COR-L47 (cell line): Measurements from ENCODE around the gene BABAM2.
"Not testable (repeated sequence)": the region's sequence is repeated elsewhere in the genome, so short reads cannot be mapped to it uniquely, and the experiment has no call there.

ENCODE experiments used
- DNase-seq: peaks from one replicate; lab custom pipeline; 2025; lab: John Stamatoyannopoulos, UW

Gene BABAM2

DNA sequence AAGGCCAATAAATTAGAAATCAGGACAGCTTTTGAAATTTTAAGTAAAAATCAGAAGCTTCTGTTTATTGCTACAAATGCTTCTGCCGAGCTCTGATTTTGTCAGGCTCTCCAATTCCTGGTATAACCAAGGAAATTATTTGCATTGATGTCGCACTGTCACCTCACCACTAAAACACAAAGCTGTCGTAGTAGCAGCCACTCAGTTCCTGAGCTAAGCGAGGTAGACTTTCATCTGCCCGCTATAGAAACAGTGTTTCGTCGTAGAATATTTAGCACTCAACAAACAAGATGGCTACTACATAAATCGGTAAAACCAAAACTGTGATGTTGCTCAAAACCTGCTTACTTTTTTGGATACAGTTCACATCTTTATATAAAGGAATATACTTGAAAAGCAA, 360.8 kb downstream of the BABAM2 start:
- no peak for DNase-seq

DNA sequence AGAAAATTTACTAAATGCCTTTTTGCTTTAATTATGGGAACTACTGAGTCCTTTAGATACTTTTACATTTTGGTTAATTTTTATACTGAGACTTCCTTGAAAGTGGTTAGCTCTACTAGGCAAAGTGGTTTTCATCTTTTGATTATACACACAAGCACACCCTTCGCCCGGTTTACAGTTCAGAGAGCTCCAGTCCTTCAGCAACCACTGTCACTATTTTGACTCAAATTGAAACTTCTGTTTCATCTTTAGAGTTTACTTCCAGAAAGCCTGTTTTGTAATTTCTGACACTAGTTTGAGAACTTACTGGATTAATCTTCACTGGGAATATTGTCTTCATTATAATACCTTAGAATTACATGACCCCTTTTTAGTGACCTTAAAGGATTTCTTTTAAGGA, 361.8 kb downstream of the BABAM2 start:
- no peak for DNase-seq

DNA sequence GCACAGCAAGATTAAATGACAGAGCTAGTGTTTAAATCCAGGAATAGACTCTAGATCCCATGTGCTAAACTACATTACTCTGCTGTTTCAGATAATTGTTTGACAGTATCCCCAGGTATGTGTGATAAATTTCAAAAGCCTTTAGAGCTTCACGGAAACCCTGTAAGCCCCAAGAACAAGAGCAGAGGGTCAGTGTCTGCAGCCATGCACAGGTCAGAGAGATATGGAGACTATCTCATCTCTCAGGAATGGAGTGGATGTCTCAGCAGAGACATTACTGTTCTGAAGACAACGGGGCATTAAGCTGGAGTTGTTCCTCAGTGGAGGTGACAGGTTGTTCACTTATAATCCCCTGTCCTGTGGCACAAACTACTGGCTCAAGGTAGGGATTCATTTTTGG, 363.0 kb downstream of the BABAM2 start:
- no peak for DNase-seq

DNA sequence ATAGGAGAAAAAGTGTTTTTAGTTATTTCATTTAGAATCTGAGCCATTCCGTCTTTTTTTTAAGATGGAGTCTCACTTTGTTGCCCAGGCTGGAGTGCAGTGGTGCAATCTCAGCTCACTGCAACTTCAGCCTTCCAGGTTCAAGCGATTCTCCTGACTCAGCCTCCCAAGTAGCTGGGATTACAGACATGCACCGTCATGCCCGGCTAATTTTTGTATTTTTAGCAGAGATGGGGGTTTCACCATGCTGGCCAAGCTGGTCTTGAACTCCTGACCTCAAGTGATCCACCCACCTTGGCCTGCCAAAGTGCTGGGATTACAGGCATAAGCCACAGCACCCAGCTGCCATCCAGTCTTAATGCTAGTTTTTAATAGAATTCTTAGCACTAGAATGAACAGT, 364.7 kb downstream of the BABAM2 start:
- not testable (repeated sequence) for DNase-seq

DNA sequence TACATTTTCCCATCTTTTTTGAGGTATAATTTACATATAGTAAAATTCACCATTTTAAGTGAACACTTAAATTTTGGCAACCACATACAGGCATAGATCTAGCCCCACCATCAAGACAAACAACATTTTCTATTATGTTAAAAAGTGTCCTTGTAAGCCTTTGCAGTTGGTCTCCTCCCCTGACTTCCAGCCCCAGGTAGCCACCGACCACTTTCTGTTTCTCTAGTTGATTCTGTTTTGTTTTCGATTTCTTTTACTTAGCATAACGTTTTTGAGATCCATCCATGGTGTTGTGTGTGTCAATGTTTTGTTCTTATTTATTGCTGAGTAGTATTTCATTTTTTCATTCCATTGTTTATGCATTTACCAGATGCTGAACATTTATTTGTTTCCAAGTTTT, 366.7 kb downstream of the BABAM2 start:
- no peak for DNase-seq

DNA sequence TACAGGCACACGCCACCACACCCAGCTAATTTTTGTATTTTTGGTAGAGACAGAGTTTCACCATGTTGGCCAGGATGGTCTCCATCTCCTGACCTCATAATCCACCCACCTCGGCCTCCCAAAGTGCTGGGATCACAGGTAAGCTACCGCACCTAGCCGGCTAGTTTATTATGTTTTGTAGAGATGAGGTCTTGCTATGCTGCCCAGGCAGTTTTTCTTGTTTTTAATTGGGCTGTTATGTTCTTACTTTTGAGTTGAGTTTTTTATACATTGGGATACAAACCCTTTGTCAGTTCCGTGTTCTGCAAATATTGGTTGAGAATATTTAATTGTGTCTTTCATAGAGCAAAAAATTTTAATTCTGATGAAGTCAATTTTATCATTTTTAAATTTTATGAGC, 368.7 kb downstream of the BABAM2 start:
- not testable (repeated sequence) for DNase-seq

DNA sequence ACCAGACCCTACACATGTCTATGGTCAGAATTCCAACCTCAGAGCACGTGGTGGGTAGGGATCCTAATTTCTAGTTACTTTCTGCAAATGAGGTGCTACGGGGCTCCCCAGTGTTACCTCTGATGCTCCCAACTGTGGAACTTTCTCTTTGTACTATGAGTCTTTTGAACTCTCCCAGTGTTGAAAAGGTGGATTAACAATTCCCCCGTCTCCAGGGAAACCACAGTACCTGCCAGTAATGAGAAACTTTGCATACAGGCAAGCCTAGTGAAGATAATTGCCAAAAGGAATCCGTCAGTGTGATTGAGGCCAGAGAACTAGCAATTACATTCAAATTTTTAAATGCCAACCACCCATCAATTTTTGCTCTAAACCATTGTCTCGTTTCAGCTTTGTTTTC, 373.2 kb downstream of the BABAM2 start:
- DNase-seq: no peak

DNA sequence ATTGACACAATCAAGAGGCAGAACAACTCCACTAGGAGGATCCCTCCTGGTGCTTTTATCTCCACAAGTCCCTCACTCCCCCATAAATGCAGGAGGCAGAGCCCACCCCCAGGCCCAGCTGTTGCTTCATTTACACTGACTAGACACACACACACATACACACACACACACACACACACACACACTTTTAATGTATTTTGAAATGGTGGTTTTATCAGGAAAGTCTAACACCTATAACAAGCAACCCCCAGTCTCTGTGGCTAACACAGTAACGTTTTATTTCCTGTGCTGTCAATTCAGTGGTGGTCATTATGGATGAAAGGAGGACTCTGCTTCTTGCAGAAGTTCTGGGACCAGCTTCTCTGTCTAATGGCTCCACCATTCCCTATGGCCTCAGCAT, 376.8 kb downstream of the BABAM2 start:
- no peak for DNase-seq

DNA sequence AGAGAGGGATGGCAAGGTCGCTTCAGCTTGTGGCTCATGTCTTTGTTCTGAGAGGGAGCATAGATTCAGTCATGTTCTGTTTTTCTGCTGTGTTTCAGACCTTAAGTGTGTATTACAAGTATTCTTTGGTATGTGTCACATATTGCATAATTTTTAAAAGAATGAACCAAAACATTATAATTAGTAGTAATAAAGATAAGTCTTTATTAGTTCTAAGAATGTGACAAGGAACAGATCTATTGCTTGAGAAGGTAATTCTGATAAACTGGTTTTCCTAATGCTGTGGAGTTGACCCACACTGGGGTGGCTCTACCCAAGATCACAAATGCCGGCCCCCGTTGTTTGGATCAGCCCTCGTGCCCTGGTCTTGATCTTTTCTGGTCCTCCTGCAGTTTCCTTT, 377.9 kb downstream of the BABAM2 start:
- no peak for DNase-seq

DNA sequence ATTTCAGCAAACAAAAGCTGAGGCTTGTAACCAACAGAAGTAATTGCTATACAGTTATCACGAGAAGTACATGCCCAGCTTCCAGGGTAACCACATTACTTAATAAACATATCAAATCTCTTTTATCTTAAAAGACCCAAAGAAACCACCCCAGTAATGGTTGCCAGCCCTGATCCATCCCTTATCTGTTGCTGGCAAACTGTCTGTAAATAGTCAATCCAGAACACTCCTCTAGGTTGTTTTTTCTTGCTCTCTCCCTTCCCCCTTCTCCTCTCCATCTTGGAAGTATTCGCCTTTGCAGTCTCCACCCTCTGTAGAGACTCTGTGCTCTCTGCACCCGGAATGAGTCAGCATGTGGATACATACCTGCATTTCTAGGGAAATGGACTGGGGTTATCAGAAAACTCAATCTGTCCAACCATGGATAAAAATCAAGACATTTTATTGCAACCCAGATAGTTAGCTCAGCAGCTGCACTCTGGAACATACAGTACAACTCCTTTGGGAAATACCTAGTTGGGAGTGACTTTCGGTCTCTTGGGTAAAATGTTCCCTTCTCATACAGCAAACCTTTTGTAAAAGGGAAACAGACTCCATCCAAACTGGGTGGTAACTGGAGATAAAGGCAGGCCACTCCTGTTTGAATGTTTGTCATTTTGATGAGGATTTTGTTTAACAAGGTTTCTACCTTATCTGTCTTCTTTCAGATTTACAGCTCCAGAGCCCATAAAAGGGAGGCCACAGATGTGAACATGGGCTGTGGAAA, 378.7 kb downstream of the BABAM2 start:
- no peak for DNase-seq

DNA sequence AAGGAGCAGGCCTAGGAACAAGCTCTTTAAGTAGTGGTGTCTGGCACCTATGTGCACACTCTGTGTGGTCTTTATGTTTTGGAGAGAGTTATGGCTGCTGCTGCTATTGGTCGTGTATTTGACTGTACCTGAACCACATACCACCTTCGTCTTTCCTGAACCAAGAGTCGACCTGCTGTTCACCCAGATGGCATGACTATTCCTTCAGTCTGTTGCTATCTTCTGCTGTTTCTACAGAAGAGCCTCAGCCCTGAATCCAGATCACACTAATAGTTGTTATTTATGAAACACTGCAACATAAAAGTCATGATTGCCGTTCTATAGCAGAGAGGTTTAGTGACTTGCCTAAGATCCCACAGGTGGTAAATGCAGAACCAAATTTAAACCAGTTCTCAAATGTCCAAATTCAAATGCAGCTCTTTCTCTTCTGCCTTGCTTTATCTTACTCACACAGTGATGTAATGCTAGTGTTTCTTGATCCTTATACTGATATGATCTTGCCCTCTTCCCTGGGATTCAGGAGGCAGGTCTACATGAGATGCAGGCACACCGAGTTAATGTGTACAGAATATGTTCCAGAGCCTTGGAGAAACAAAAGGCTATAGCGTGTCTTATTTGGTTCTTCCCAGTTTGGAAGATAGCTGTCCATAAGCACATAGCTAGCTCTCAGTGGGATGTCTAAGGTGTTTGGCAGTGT, 380.1 kb downstream of the BABAM2 start:
- DNase-seq: no peak

DNA sequence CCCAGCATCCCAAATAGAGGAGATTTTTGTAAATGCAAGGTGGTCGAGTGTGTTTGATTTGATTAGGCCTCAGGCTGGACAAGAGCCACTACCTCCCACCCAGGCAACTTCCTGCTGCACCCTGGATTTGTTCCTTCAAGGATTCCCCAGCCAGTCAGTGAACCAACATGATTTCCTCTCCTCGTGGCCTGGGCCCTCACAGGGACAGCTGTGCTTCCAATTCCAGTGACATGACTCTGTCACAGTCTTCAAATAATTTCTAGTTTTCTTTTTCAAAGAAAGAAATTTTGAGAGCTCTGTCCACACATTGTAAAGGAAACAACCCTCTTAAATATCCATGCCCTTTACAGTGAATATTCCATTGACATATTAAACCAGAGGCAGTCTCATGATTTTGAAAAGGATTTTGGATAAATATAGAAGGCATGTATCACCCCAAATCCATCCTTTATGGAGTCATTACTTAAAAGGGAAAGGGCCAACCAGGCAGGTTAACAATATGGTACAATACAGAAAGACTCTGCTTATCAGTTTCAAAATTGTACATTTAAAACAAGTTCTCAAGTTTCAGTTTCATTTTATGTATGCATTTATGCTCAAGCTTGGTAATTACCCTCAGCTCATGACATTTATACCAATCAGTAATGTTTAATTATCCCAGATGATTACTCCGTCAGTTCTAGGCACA, 380.8 kb downstream of the BABAM2 start:
- DNase-seq: no peak

DNA sequence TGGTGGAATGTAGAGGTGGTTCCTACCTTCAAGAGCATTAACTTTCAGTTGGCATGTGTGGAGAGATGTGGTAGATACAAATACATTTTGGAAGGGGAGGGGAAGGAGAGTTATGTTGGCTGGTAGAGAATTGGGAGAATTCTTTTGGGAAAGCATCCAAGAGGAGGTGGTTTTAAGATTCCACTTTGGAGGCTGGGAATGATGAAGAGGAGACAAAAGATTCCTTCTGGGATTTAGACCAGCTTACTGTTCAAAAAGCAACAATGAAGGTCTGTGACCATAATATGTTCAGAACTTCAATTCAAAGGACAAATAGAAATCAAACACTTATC, 381.4 kb downstream of the BABAM2 start:
- no peak for DNase-seq

DNA sequence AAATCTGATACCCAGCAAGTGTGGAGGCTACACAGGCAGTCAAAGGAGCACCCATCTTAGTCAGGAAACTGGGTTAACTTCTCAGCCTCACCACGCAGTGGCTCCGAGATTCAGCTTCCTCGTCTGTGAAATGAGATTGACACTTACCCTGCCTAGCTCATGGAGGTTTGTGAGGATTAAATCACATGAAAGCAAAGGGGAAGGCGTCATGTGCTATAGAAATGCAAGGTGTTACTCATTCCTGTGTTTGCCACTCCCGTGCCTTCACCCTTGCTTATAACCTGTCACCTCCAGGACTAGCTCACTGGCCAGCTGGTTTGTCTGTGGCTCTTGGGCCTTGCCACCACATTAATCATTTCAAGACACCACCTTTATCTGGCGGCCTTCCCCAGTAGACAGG, 383.2 kb downstream of the BABAM2 start:
- DNase-seq: no peak

DNA sequence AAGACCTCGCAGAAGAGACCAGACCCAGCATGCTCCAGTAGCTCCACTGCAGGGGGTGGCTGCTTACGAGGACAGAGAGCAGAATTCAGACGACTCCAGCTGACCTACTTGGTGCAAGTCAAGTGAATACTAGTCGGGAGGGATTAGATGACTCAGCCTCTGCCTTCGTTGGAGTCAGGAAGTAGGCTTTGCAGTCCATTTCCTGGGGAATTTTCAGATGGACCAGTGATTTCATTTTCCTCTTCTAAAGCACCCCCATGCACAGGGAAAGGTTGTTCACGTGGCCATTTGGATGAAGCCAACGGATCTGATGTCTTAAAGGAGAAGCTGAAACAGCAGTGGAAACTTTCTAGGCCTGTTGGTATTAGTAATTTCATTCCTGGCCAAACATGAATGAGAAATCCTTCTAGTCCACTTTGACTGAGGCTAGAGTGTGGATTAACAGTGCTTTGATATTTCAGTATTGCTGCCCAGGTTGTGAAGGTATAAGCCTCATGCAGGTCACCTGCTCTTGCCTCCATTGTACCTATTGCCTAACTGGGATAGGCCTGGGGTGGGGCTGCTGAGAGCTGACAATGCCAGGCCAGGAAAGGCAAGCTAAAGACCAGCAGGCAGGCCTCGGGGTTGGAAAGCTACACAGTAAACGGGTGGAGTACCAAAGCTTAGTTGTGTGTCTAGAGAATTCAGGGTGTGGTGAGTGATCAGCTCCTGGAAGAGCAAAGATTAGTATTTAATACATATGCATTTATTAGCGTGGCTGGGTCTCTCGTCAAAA, 384.6 kb downstream of the BABAM2 start:
- no peak for DNase-seq

DNA sequence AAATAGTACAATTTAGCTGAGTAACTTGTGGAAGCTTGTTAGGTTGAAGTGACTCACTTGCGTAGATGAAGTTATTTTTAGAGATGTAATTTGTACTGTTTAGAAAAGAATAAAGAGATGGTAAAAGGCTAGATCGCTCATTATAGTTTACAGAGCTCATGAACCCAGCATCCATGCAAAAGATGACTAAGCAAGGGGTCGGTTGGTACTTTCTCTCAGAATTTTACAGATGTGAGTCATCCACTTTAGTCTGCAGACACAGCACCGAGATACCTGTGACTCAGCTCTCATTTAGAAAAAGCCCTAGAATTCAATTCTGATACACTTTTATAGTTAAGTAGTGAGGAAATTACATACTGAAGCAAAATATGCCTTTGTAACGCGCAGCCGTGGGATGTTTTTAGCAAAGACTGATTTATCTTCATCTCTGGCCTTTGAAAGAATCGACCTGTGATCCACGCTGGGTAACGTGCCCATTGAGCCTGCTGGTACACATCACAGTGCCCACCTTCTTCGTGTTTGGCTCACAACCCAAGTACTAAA, 385.6 kb downstream of the BABAM2 start:
- no peak for DNase-seq

DNA sequence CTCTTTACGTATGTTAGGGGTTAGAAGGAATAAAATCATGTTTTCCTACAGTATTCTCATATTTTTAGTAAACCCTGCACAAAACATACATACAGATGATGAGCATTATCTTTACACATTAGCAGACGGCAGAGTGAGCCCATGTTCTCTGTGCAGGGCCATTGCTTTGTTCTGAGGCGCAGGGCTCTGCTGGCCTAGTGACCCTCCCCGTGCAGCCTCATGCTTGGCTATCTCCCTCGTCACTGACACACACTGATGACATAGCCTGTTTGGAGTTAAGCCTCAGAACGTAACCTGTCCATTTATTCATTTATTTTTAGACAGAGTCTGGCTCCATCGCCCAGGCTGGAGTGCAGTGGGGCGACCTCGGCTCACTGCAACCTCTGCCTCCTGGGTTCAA, 386.3 kb downstream of the BABAM2 start:
- DNase-seq: no peak

DNA sequence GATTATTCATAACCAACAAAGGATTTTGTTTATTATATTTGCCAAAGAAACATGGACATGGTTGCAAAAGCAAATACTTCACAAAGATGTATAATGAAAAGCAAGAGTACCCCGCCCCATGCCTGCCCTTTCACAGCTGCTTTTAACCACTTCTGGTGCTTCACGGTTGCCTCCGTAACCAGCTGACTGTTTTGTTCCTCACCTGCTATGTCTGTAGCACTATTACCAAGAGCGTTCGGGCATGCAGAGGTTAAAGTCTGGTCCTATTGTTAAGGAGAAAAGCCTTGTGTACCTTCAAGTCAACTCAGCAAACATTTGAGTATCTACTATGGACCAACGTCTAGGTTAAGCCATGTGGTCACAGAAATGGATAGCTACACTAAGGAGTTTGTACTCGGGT, 386.9 kb downstream of the BABAM2 start:
- peak; percentile 53 for DNase-seq

DNA sequence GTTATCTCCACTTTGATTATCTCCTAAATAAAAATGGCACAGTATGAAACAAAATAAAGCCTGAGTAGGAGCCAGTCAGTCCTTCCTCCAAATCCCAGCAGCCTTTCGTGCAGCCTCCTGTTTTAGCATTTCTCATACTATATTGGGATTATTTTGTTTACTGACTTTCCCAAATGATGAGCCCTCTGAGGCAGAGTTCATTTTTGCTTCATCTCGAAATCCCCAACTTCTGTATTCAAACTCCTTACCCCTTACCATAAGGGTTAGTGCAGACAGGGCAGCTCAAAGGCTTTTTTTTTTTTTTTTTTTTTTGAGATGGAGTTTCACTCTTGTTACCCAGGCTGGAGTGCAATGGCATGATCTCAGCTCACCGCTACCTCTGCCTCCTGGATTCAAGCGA, 388.8 kb downstream of the BABAM2 start:
- no peak for DNase-seq

DNA sequence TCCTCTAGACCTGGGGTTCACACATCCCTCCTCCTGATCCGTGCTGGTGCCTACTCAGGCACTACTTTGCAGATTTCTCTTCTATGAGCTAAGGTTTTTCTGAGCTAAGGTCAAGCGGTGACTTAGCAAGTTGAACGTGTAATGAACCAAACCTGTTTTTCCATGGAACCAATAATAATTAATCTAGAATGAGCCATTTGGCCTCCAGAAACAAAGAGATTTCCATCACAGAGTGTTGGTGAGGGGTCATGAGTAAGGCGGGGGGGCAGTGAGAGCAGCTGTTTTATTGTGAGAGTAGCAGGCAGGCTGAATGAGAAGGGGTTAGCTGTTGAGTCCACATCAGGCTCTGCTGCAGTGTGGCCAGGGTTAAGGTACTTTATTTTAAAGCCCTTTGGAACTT, 390.1 kb downstream of the BABAM2 start:
- no peak for DNase-seq

DNA sequence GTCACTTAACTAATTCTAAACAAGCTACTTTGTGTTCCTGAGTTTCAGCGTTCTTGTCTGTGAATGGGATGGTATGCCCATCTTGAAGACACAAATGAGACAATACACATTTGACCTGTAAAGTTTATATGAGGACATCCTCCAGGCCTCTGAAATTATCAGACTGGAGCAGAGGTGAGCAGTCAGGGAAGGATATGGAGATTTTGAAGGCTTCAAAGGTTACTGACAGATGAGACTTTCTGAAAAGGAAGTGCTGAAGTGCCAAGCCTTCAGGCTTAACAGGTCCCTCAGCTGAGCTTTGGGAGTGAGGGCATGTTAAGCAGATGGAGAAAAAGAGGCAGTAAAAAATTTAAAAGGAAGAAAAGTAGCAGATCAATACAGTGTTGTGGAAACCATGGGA, 391.2 kb downstream of the BABAM2 start:
- DNase-seq: no peak

DNA sequence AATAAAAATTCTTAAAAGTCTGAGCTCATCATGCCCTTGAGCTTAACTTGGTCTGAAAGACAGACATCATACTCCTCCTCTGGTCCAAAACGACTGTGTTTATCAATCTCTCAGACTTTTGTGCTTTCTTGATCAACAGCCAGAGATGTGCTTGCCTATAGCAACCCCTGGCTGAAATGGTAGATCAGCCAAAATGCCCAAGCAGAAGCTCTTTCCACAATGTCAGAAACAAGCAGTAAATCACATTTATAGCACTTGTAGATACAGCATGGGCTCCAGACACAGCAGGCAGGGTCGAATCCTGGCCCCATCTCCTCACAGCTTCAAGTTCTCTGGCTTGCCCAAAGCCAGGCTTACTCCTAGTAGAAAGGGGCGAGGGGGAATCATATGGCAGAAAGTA, 391.7 kb downstream of the BABAM2 start:
- DNase-seq: no peak
